A549 (cell line): ENCODE results near the gene PTPRK.

ENCODE experiments used
- BHLHE40 ChIP-seq: IDR thresholded peaks from 2 replicates; pipeline ENCODE4 v1.6.1; 2012; ENCODE audit warnings: low read depth, low read length, inconsistent platforms
- CBX2 ChIP-seq: fragments of 200-600 bp; sonication (generic); IDR thresholded peaks from 2 replicates; pipeline ENCODE4 v1.6.1; 2016; ENCODE audit warnings: low read depth, mild to moderate bottlenecking, borderline replicate concordance
- CEBPB ChIP-seq, 2 experiments: fragments of >200 bp in 1 of 2; sonication (Bioruptor Twin) in 1 of 2; formaldehyde crosslinking in 1 of 2; IDR thresholded peaks; 2 replicates each; pipeline ENCODE4 v1.6.1; 2012 to 2016
- EP300 ChIP-seq, 2 experiments: fragments of >200 bp; sonication (Bioruptor Twin); formaldehyde crosslinking; IDR thresholded peaks; 2 replicates in 1 of 2; 3 replicates in 1 of 2; pipeline ENCODE4 v1.6.1; 2016 to 2017
- FOXS1 ChIP-seq: fragments of 250-450 bp; sonication (Bioruptor Pico); IDR thresholded peaks from 2 replicates; pipeline ENCODE4 v1.5.0; 2020; ENCODE audit warnings: mild to moderate bottlenecking, moderate library complexity
- HOXA7 ChIP-seq: fragments of 250-450 bp; sonication (Bioruptor Pico); IDR thresholded peaks from 2 replicates; pipeline ENCODE4 v1.5.0; 2020; ENCODE audit warnings: mild to moderate bottlenecking, moderate library complexity
- PHF8 ChIP-seq: fragments of 200-600 bp; sonication (generic); IDR thresholded peaks from 2 replicates; pipeline ENCODE4 v1.6.1; 2016; ENCODE audit warnings: low read depth, mild to moderate bottlenecking, antibody characterized with exemption, moderate library complexity, borderline replicate concordance
- POLR2A ChIP-seq: IDR thresholded peaks from 2 replicates; pipeline ENCODE4 v1.6.1; 2012; ENCODE audit warnings: mild to moderate bottlenecking, low read length
- RFX5 ChIP-seq: fragments of 450-650 bp; IDR thresholded peaks from 2 replicates; pipeline ENCODE4 v1.7.1; 2014; ENCODE audit warnings: antibody characterized with exemption, mild to moderate bottlenecking, moderate library complexity
- SREBF2 ChIP-seq: fragments of 450-650 bp; IDR thresholded peaks from 2 replicates; pipeline ENCODE4 v1.6.1; 2014; ENCODE audit warnings: mild to moderate bottlenecking, moderate library complexity
- ZFP36 ChIP-seq: fragments of 450-650 bp; IDR thresholded peaks from 2 replicates; pipeline ENCODE4 v1.6.1; 2014; ENCODE audit warnings: borderline replicate concordance; ENCODE audit not compliant: partially characterized antibody
- TF ChIP-seq, protein P1 (sequence below): fragments of >200 bp; sonication (Bioruptor Twin); formaldehyde crosslinking; IDR thresholded peaks from 3 replicates; pipeline ENCODE4 v1.5.1; 2016
- TF ChIP-seq, protein P2 (sequence below): fragments of 150-350 bp; IDR thresholded peaks from 2 replicates; pipeline ENCODE4 v1.6.1; 2014; ENCODE audit warnings: low read depth, mild to moderate bottlenecking, low read length
- TF ChIP-seq, protein P3 (sequence below): fragments of 200-600 bp; sonication (generic); IDR thresholded peaks from 2 replicates; pipeline ENCODE4 v1.6.1; 2016; ENCODE audit warnings: antibody characterized with exemption, mild to moderate bottlenecking, moderate library complexity

DNA sequence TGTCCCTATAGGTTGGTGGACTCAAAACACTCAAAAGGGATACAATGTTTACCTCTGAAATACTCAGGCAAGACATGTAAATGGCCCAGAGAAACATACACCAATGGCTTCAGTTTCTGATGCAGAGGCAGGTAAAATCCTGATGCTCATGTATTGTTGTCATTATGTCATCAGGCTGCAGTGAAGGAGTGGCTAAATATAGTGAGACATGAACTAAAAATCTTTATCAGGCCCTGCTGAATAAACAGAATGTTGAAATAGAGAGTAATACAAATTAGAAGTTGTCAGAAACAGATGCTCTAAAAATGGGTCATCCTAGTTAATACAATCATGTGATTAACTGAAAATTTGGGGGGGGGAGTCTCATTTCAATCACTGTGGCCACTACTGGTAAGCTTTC lies 20.4 kb downstream of the PTPRK start:
- no peak for TF ChIP-seq HOXA7
- no peak for TF ChIP-seq POLR2A
- TF ChIP-seq, protein P1, sequence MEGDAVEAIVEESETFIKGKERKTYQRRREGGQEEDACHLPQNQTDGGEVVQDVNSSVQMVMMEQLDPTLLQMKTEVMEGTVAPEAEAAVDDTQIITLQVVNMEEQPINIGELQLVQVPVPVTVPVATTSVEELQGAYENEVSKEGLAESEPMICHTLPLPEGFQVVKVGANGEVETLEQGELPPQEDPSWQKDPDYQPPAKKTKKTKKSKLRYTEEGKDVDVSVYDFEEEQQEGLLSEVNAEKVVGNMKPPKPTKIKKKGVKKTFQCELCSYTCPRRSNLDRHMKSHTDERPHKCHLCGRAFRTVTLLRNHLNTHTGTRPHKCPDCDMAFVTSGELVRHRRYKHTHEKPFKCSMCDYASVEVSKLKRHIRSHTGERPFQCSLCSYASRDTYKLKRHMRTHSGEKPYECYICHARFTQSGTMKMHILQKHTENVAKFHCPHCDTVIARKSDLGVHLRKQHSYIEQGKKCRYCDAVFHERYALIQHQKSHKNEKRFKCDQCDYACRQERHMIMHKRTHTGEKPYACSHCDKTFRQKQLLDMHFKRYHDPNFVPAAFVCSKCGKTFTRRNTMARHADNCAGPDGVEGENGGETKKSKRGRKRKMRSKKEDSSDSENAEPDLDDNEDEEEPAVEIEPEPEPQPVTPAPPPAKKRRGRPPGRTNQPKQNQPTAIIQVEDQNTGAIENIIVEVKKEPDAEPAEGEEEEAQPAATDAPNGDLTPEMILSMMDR, result no peak
- TF ChIP-seq, protein P2, sequence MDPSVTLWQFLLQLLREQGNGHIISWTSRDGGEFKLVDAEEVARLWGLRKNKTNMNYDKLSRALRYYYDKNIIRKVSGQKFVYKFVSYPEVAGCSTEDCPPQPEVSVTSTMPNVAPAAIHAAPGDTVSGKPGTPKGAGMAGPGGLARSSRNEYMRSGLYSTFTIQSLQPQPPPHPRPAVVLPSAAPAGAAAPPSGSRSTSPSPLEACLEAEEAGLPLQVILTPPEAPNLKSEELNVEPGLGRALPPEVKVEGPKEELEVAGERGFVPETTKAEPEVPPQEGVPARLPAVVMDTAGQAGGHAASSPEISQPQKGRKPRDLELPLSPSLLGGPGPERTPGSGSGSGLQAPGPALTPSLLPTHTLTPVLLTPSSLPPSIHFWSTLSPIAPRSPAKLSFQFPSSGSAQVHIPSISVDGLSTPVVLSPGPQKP, result no peak
- no peak for TF ChIP-seq CEBPB (IDR thresholded peaks at IDR 0.05)
- TF ChIP-seq PHF8, result no peak
- TF ChIP-seq SREBF2, result no peak
- no peak for TF ChIP-seq EP300 (IDR thresholded peaks at IDR 0.05)
- no peak for TF ChIP-seq CBX2
- no peak for TF ChIP-seq RFX5
- TF ChIP-seq, protein P3, sequence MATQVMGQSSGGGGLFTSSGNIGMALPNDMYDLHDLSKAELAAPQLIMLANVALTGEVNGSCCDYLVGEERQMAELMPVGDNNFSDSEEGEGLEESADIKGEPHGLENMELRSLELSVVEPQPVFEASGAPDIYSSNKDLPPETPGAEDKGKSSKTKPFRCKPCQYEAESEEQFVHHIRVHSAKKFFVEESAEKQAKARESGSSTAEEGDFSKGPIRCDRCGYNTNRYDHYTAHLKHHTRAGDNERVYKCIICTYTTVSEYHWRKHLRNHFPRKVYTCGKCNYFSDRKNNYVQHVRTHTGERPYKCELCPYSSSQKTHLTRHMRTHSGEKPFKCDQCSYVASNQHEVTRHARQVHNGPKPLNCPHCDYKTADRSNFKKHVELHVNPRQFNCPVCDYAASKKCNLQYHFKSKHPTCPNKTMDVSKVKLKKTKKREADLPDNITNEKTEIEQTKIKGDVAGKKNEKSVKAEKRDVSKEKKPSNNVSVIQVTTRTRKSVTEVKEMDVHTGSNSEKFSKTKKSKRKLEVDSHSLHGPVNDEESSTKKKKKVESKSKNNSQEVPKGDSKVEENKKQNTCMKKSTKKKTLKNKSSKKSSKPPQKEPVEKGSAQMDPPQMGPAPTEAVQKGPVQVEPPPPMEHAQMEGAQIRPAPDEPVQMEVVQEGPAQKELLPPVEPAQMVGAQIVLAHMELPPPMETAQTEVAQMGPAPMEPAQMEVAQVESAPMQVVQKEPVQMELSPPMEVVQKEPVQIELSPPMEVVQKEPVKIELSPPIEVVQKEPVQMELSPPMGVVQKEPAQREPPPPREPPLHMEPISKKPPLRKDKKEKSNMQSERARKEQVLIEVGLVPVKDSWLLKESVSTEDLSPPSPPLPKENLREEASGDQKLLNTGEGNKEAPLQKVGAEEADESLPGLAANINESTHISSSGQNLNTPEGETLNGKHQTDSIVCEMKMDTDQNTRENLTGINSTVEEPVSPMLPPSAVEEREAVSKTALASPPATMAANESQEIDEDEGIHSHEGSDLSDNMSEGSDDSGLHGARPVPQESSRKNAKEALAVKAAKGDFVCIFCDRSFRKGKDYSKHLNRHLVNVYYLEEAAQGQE, result no peak
- TF ChIP-seq FOXS1, result no peak
- no peak for TF ChIP-seq BHLHE40
- TF ChIP-seq ZFP36, result no peak
